Measurements from ENCODE around the gene PRPSAP1.

PRPSAP1 gene
- 33.2 to 39.8 (median 35.4) reads per million in 4 experiments for total RNA-seq

GRCh38 chr17:76353599-76354316 is at the start of gene PRPSAP1:
Gene PRPSAP1, minus strand, starts transcription at chr17:76353916. Its CDS starts 213 bp downstream, at chr17:76353703.
- peak; percentile 60 for DNase-seq

GRCh38 chr17:76402711-76403110 is 49.0 kb upstream of the PRPSAP1 start:
- DNase-seq, result no peak

- DNase-seq, result no peak
These were observed 45.8 kb upstream of the PRPSAP1 start for GRCh38 chr17:76399175-76400172.

GRCh38 chr17:76398523-76399174 is 44.9 kb upstream of the PRPSAP1 start:
- no peak for DNase-seq

- peak; percentile 77 for DNase-seq
These were observed 44.2 kb upstream of the PRPSAP1 start for GRCh38 chr17:76397687-76398522.

GRCh38 chr17:76397184-76397583 is 43.5 kb upstream of the PRPSAP1 start:
- no peak for DNase-seq

GRCh38 chr17:76395980-76396379 is 42.3 kb upstream of the PRPSAP1 start:
- DNase-seq, result no peak

- no peak for DNase-seq
These were observed 40.5 kb upstream of the PRPSAP1 start for GRCh38 chr17:76394166-76394565.

GRCh38 chr17:76391200-76391715 is 37.5 kb upstream of the PRPSAP1 start:
- no peak for DNase-seq

GRCh38 chr17:76390003-76390421 is 36.3 kb upstream of the PRPSAP1 start:
- DNase-seq, result no peak

GRCh38 chr17:76388966-76389888 is 35.5 kb upstream of the PRPSAP1 start:
- DNase-seq, result no peak

GRCh38 chr17:76386966-76387765 is 33.5 kb upstream of the PRPSAP1 start:
- no peak for DNase-seq

- peak; percentile 71 for DNase-seq
These were observed 32.4 kb upstream of the PRPSAP1 start for GRCh38 chr17:76385892-76386786.

GRCh38 chr17:76384987-76385891 is 31.5 kb upstream of the PRPSAP1 start:
- no peak for DNase-seq

- no peak for DNase-seq
These were observed 30.7 kb upstream of the PRPSAP1 start, which contains the start of gene SPHK1 for GRCh38 chr17:76384222-76384986. Gene SPHK1, plus strand, starts transcription at chr17:76384609. Its CDS starts 1,036 bp downstream, at chr17:76385645.

- no peak for DNase-seq
These were observed 30.0 kb upstream of the PRPSAP1 start for GRCh38 chr17:76383546-76384221.
